ENCODE results near the gene GYG2. TPM values are rescaled to one million over a fixed set of nuclear protein-coding genes. Genes with fewer than 3 reads are reported as not detected.
A peak's percentile ranks its signal among the peaks of the same experiment; 100 is the strongest.

The GYG2 gene
- total RNA-seq, 1 donor from 2014 or later = 49.2 TPM

DNA sequence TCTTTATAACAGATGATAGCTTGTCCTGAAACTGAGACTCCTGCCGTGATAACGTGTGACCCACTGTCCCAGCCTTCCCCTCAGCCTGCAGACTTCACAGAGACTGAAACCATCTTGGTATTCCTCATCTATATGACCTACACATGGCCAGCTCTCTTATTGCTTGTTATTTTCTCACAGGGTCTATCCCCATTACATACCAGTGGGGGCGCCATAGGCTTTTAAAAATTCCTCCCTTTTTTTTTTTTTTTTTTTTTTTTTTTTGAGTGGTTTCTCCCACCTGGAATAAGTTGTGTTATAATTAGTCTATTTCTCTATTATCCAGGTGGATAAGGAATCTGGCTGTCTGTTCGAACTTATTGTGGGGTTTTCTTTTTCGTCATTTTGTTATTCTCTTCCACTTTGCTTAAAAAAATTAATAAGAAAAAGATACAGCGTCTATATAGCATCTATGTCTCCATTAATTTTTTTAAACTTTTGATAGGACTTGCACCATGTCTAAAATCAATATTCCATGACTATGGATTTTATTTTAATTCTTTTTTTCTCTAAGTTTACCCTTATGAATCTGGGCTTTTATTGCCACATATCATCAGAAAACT lies 47.2 kb downstream of the GYG2 start:
- no peak for DNase-seq (ENCODE audit: extremely low spot score, unreplicated experiment)
- peaks cover 12% of the 10 kb centered on the region for H3K9me3 Mint-ChIP-seq
- no peaks in the 10 kb centered on the region for H3K4me1 Mint-ChIP-seq (ENCODE audit: unreplicated experiment)
- TF ChIP-seq, protein P1, sequence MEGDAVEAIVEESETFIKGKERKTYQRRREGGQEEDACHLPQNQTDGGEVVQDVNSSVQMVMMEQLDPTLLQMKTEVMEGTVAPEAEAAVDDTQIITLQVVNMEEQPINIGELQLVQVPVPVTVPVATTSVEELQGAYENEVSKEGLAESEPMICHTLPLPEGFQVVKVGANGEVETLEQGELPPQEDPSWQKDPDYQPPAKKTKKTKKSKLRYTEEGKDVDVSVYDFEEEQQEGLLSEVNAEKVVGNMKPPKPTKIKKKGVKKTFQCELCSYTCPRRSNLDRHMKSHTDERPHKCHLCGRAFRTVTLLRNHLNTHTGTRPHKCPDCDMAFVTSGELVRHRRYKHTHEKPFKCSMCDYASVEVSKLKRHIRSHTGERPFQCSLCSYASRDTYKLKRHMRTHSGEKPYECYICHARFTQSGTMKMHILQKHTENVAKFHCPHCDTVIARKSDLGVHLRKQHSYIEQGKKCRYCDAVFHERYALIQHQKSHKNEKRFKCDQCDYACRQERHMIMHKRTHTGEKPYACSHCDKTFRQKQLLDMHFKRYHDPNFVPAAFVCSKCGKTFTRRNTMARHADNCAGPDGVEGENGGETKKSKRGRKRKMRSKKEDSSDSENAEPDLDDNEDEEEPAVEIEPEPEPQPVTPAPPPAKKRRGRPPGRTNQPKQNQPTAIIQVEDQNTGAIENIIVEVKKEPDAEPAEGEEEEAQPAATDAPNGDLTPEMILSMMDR (conservative IDR thresholded peaks at IDR 0.05) = peak; percentile 73
- peaks cover 36% of the 10 kb centered on the region for H3K36me3 Mint-ChIP-seq
- H3K27me3 Mint-ChIP-seq = no peaks in the 10 kb centered on the region
- no peak overlapping the region for H3K27ac Mint-ChIP-seq
- H3K4me3 Mint-ChIP-seq = no peak overlapping the region

DNA sequence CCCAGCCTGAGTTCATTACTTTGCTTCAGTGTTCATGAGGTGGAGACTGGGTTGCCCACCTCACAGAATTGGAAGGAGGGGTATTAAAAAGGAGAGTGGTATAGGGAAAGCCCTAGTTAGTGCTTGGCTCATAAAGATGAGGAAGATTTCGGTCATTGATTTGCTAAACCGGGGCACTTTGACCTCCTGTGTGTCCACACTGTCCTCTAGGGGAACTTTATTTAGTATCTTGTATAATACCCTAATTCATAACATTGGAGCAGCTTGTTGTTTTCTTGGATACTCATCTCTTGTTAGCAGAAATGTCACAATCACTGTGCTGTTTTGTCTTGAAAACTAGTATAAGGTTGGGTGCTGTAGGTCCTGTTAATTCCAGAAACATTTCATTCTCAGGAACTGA lies 49.8 kb downstream of the GYG2 start:
- TF ChIP-seq, protein P1 (conservative IDR thresholded peaks at IDR 0.05) = no peak
- Mint-ChIP-seq H3K4me1 (ENCODE audit: unreplicated experiment) (no peaks in the 10 kb centered on the region), H3K9me3 (peaks cover 12% of the 10 kb centered on the region), H3K27me3 (no peaks in the 10 kb centered on the region), H3K36me3 (peaks cover 45% of the 10 kb centered on the region), H3K4me3 (no peak overlapping the region), H3K27ac (no peak overlapping the region)
- DNase-seq (ENCODE audit: extremely low spot score, unreplicated experiment) = no peak

DNA sequence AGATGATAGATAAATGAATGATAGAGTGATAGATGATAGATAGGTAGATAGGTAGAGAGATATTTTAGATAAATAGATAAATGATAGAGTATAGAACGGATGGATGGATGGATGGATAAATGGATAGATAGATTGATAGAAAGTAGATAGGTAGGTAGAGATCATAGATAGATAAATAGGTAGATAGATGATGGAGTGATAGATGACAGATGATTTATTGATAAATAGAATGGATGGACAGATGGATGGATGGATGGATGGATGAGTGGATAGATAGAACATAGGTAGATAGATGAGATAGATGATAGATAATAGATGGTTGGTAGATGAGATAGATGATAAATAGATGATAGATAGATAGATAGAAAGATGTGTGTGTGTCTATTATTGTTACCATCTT lies 50.9 kb downstream of the GYG2 start:
- no peak for DNase-seq (ENCODE audit: extremely low spot score, unreplicated experiment)
- Mint-ChIP-seq H3K27ac (no peak overlapping the region), H3K4me3 (no peak overlapping the region), H3K4me1 (ENCODE audit: unreplicated experiment) (no peaks in the 10 kb centered on the region), H3K27me3 (no peaks in the 10 kb centered on the region), H3K36me3 (peaks cover 43% of the 10 kb centered on the region), H3K9me3 (peaks cover 7% of the 10 kb centered on the region)
- TF ChIP-seq, protein P1 (conservative IDR thresholded peaks at IDR 0.05) = no peak

DNA sequence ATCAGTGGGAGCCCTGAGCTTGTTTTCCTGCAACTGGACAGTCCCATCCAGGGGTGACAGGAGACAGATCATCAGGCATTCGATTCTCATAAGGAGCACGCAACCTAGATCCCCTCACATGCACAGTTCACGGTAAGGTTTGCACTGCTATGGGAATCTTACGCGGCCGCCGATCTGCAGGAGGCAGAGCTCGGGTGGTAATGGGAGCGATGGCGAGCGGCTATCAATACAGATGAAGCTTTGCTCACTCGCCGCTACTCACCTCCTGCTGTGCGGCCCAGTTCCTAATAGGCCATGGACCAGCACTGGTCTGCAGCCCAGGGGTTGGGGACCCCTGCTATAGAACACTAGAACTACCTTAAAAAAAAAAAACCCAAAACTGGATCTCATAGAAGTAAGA lies 55.0 kb downstream of the GYG2 start:
- no peak overlapping the region for H3K27ac Mint-ChIP-seq
- peaks cover 6% of the 10 kb centered on the region for H3K4me1 Mint-ChIP-seq (ENCODE audit: unreplicated experiment)
- TF ChIP-seq, protein P1 (conservative IDR thresholded peaks at IDR 0.05) = no peak
- H3K9me3 Mint-ChIP-seq = no peaks in the 10 kb centered on the region
- no peak for DNase-seq (ENCODE audit: extremely low spot score, unreplicated experiment)
- H3K4me3 Mint-ChIP-seq = no peak overlapping the region
- peaks cover 37% of the 10 kb centered on the region for H3K36me3 Mint-ChIP-seq
- no peaks in the 10 kb centered on the region for H3K27me3 Mint-ChIP-seq

DNA sequence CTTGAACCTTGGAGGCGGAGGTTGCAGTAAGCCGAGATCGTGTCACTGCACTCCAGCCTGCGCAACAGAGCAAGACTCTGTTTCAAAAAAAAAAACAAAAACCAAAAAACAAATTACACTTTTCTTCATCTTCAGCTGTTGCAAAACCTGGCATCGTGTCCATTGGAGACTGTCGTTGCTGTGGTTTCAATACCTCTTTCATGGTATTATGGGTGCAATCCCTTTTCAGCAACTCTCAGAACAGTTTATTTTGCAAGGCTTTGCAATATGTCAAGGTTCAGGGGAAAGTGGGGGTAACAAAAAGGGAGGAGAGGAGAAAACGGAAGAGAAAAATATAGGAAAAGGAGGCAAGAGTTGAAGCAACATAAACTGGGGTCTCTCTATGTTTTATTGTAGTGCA lies 59.6 kb downstream of the GYG2 start:
- no peak overlapping the region for H3K4me3 Mint-ChIP-seq
- peaks cover 31% of the 10 kb centered on the region for H3K4me1 Mint-ChIP-seq (ENCODE audit: unreplicated experiment)
- H3K36me3 Mint-ChIP-seq = peaks cover 19% of the 10 kb centered on the region
- H3K27ac Mint-ChIP-seq = peak overlapping the region; percentile 98
- TF ChIP-seq, protein P1 (conservative IDR thresholded peaks at IDR 0.05) = no peak
- no peak for DNase-seq (ENCODE audit: extremely low spot score, unreplicated experiment)
- H3K9me3 Mint-ChIP-seq = peaks cover 8% of the 10 kb centered on the region
- no peaks in the 10 kb centered on the region for H3K27me3 Mint-ChIP-seq

All from type B pancreatic cell (in vitro differentiated cells).